ENCODE measurements around the gene NKAP. TPM values are rescaled to one million over a fixed set of nuclear protein-coding genes. Genes with fewer than 3 reads are reported as not detected.
A peak's percentile ranks its signal among the peaks of the same experiment; 100 is the strongest.

Gene NKAP
- total and polyA plus RNA-seq, 2 of the 13 experiments (the other 11 are each of a cell fraction or from before 2014, with no cell fraction given), result 3.6 to 6.1 TPM

- TF ChIP-seq FOXP4 (CRISPR knock-in tag; IDR thresholded peaks at IDR 0.05), result 0 out of 2 replicates have a peak, but pooled peaks have one; percentile 38
- 0 out of 2 replicates have a peak, but pooled peaks have one; percentile 32 for TF ChIP-seq DMAP1 (CRISPR knock-in tag; IDR thresholded peaks at IDR 0.05)
- TF ChIP-seq ZNF569 (CRISPR knock-in tag; IDR thresholded peaks at IDR 0.05; ENCODE audit: borderline replicate concordance), result no peak
- TF ChIP-seq KLF16 (CRISPR knock-in tag; IDR thresholded peaks at IDR 0.05), result peak in 1 of 2 experiments; percentile 26; a peak in 1 of 4 replicates
- TF ChIP-seq TOE1 (CRISPR knock-in tag; IDR thresholded peaks at IDR 0.05), result no peak
- TF ChIP-seq PAXIP1 (CRISPR knock-in tag; conservative IDR thresholded peaks at IDR 0.05), result peak; percentile 48; the same call in 1 of the 2 replicates
- TF ChIP-seq ZBTB40 (IDR thresholded peaks at IDR 0.05), result peak; percentile 79
- TF ChIP-seq ZBTB40 (CRISPR knock-in tag; IDR thresholded peaks at IDR 0.05), result no peak
- peak; percentile 47; the same call in 1 of the 2 replicates for TF ChIP-seq ZNF772 (CRISPR knock-in tag; IDR thresholded peaks at IDR 0.05)
- TF ChIP-seq ZNF281 (CRISPR knock-in tag; IDR thresholded peaks at IDR 0.05; ENCODE audit: borderline replicate concordance), result no peak
Observed at GRCh38 chrX:119943185-119943988, at the start of gene NKAP (continued).

All from HepG2 (cell line).